IMR-90 (cell line): ENCODE results near the gene FCMR. TPM values are rescaled to one million over a fixed set of nuclear protein-coding genes. Genes with fewer than 3 reads are reported as not detected.

Experiments
- ATAC-seq: fragments of 200-7000 bp; cut with Tn5 transposase; 2 replicates; pipeline ENCODE4 v1.9.1; 2020; ENCODE audit warnings: low read depth, mild to moderate bottlenecking, moderate library complexity
- BruUV-seq: library from RNA; stranded (reverse); fragments of 400-500 nt; replicated peaks from 2 replicates; lab custom pipeline; 2021; lab: Mats Ljungman, UMichigan
- CTCF ChIA-PET: fragments of 300-600 bp; formaldehyde crosslinking; extraction: SDS; loops from one replicate; lab custom pipeline; 2021; ENCODE audit warnings: antibody characterized with exemption; lab: Yijun Ruan, JAX
- POLR2A ChIA-PET: fragments of 300-600 bp; sonication (Branson Sonifier 250); formaldehyde crosslinking; loops from one replicate; lab custom pipeline; 2022; ENCODE audit warnings: antibody characterized with exemption; ENCODE audit not compliant: unreplicated experiment; lab: Charles Lee
- DNase-seq: peaks from one replicate; pipeline ENCODE4 v3.0.0; 2013
- H2AFZ ChIP-seq: replicated peaks from 2 replicates; pipeline ENCODE3; 2013; ENCODE audit warnings: low read length, mild to moderate bottlenecking; ENCODE audit not compliant: poor library complexity
- H2AK5ac ChIP-seq: 2 replicates; pipeline ENCODE4 v1.6.1; 2013; ENCODE audit warnings: low read depth, low read length, inconsistent platforms
- H2AK9ac ChIP-seq: replicated peaks from 2 replicates; pipeline ENCODE3; 2013; ENCODE audit warnings: mild to moderate bottlenecking, low read depth, low read length, moderate library complexity; ENCODE audit not compliant: poor library complexity
- H2BK120ac ChIP-seq: 2 replicates; pipeline ENCODE4 v1.6.1; 2013; ENCODE audit warnings: low read depth, low read length, inconsistent platforms
- H2BK15ac ChIP-seq: 3 replicates; pipeline ENCODE4 v1.6.1; 2013; ENCODE audit warnings: low read depth, low read length, inconsistent platforms
- H2BK20ac ChIP-seq: 2 replicates; pipeline ENCODE4 v1.6.1; 2013; ENCODE audit warnings: low read depth, mild to moderate bottlenecking, inconsistent platforms, low read length, moderate library complexity
- H2BK5ac ChIP-seq: 2 replicates; pipeline ENCODE4 v1.6.1; 2013; ENCODE audit warnings: mild to moderate bottlenecking, low read depth, low read length, inconsistent platforms; ENCODE audit not compliant: poor library complexity, severe bottlenecking
- H3K14ac ChIP-seq: replicated peaks from 2 replicates; pipeline ENCODE4 v1.6.1; 2013; ENCODE audit warnings: low read depth, low read length, inconsistent platforms
- H3K18ac ChIP-seq: 2 replicates; pipeline ENCODE4 v1.6.1; 2013; ENCODE audit warnings: low read depth, low read length, control low read depth
- H3K23ac ChIP-seq: 2 replicates; pipeline ENCODE4 v1.6.1; 2013; ENCODE audit warnings: low read depth, low read length, inconsistent platforms
- H3K27ac ChIP-seq: 2 replicates; pipeline ENCODE4 v1.5.1; 2013; ENCODE audit warnings: mild to moderate bottlenecking, control low read depth, low read length; ENCODE audit not compliant: insufficient read depth
- H3K27me3 ChIP-seq: 2 replicates; pipeline ENCODE4 v1.6.1; 2013; ENCODE audit warnings: low read length; ENCODE audit not compliant: control insufficient read depth, insufficient read depth
- H3K36me3 ChIP-seq: 2 replicates; pipeline ENCODE4 v1.6.1; 2013; ENCODE audit warnings: low read length, mixed read lengths; ENCODE audit not compliant: control insufficient read depth, insufficient read depth
- H3K4ac ChIP-seq: 2 replicates; pipeline ENCODE4 v1.6.1; 2013; ENCODE audit warnings: low read depth, low read length, inconsistent platforms
- H3K4me1 ChIP-seq: 2 replicates; pipeline ENCODE4 v1.6.1; 2013; ENCODE audit warnings: low read length, mixed read lengths; ENCODE audit not compliant: control insufficient read depth, insufficient read depth
- H3K4me2 ChIP-seq: 2 replicates; pipeline ENCODE4 v1.6.1; 2013; ENCODE audit warnings: low read depth, mild to moderate bottlenecking, control low read depth, low read length, moderate library complexity
- H3K4me3 ChIP-seq: 2 replicates; pipeline ENCODE4 v1.5.1; 2013; ENCODE audit warnings: low read depth, mild to moderate bottlenecking, control low read depth, low read length, moderate library complexity; ENCODE audit not compliant: insufficient read depth
- H3K56ac ChIP-seq: 2 replicates; pipeline ENCODE4 v1.6.1; 2013; ENCODE audit warnings: low read length, inconsistent platforms; ENCODE audit not compliant: insufficient read depth; ENCODE audit errors: extremely low read depth
- H3K79me1 ChIP-seq, 2 experiments: 2 replicates each; pipeline ENCODE4 v1.6.1; 2013; ENCODE audit warnings: low read length in 2 of 2, inconsistent platforms in 1 of 2, low read depth in 1 of 2
- H3K9ac ChIP-seq: 2 replicates; pipeline ENCODE4 v1.6.1; 2013; ENCODE audit warnings: low read depth, low read length, control low read depth
- H3K9me1 ChIP-seq: 2 replicates; pipeline ENCODE4 v1.6.1; 2013; ENCODE audit warnings: low read length, inconsistent platforms; ENCODE audit not compliant: insufficient read depth
- H3K9me3 ChIP-seq: 2 replicates; pipeline ENCODE4 v1.6.1; 2013; ENCODE audit warnings: low read length; ENCODE audit not compliant: control insufficient read depth, insufficient read depth
- H4K20me1 ChIP-seq: 2 replicates; pipeline ENCODE4 v1.6.1; 2013; ENCODE audit warnings: low read length, inconsistent platforms; ENCODE audit not compliant: insufficient read depth
- H4K5ac ChIP-seq: 2 replicates; pipeline ENCODE4 v1.6.1; 2013; ENCODE audit warnings: mild to moderate bottlenecking, low read depth, low read length, control low read depth
- H4K8ac ChIP-seq, 2 experiments: 2 replicates each; pipeline ENCODE4 v1.6.1; 2013; ENCODE audit warnings: low read depth in 2 of 2, low read length in 2 of 2, control low read depth in 1 of 2, inconsistent platforms in 1 of 2
- H4K91ac ChIP-seq: 2 replicates; pipeline ENCODE4 v1.6.1; 2013; ENCODE audit warnings: low read depth, low read length, inconsistent platforms; ENCODE audit not compliant: insufficient read depth
- BHLHE40 ChIP-seq: fragments of 150-350 bp; IDR thresholded peaks from 2 replicates; pipeline ENCODE4 v1.6.1; 2016; ENCODE audit warnings: mild to moderate bottlenecking, low read depth, low read length
- CEBPB ChIP-seq: IDR thresholded peaks from 2 replicates; pipeline ENCODE4 v1.6.1; 2012; ENCODE audit warnings: low read depth, low read length, improper control_type of control experiment
- CHD1 ChIP-seq: IDR thresholded peaks from 2 replicates; pipeline ENCODE4 v1.6.1; 2012; ENCODE audit warnings: low read depth, low read length, improper control_type of control experiment
- CTCF ChIP-seq: conservative IDR thresholded peaks from 2 replicates; pipeline ENCODE4 v1.5.1; 2012; ENCODE audit warnings: mild to moderate bottlenecking, low read depth, low read length, improper control_type of control experiment
- FOS ChIP-seq: fragments of 150-350 bp; IDR thresholded peaks from 2 replicates; pipeline ENCODE4 v1.6.1; 2016; ENCODE audit warnings: low read depth, low read length
- MAFK ChIP-seq: IDR thresholded peaks from 2 replicates; pipeline ENCODE4 v1.6.1; 2012; ENCODE audit warnings: low read depth, low read length, improper control_type of control experiment
- MAZ ChIP-seq: IDR thresholded peaks from 2 replicates; pipeline ENCODE4 v1.6.1; 2012; ENCODE audit warnings: low read depth, mild to moderate bottlenecking, low read length, improper control_type of control experiment, moderate library complexity, borderline replicate concordance
- MXI1 ChIP-seq: IDR thresholded peaks from 2 replicates; pipeline ENCODE4 v1.6.1; 2012; ENCODE audit warnings: low read depth, mild to moderate bottlenecking, low read length, moderate library complexity, borderline replicate concordance
- NFE2L2 ChIP-seq: fragments of 150-350 bp; IDR thresholded peaks from 2 replicates; pipeline ENCODE4 v1.6.1; 2016; ENCODE audit warnings: low read depth, mild to moderate bottlenecking, low read length
- POLR2A ChIP-seq: IDR thresholded peaks from 2 replicates; pipeline ENCODE4 v1.6.1; 2012; ENCODE audit warnings: mild to moderate bottlenecking, low read depth, low read length
- RAD21 ChIP-seq: IDR thresholded peaks from 2 replicates; pipeline ENCODE4 v1.6.1; 2012; ENCODE audit warnings: low read length, improper control_type of control experiment
- RCOR1 ChIP-seq: IDR thresholded peaks from 2 replicates; pipeline ENCODE4 v1.6.1; 2012; ENCODE audit warnings: mild to moderate bottlenecking, low read length, improper control_type of control experiment; ENCODE audit not compliant: insufficient replicate concordance
- RFX5 ChIP-seq: IDR thresholded peaks from 2 replicates; pipeline ENCODE4 v1.8.0; 2012; ENCODE audit warnings: low read depth, mild to moderate bottlenecking, low read length, moderate library complexity
- SMC3 ChIP-seq: fragments of 150-350 bp; IDR thresholded peaks from 2 replicates; pipeline ENCODE4 v1.6.1; 2016; ENCODE audit warnings: low read depth, mild to moderate bottlenecking, antibody characterized with exemption, low read length, moderate library complexity
- USF2 ChIP-seq: fragments of 150-350 bp; IDR thresholded peaks from 2 replicates; pipeline ENCODE4 v1.6.1; 2017; ENCODE audit warnings: mild to moderate bottlenecking, antibody characterized with exemption, low read length, low read depth
- WGBS, 2 experiments: methylation state at CpG; one replicate each; pipeline versions ENCODE4 v1.1.5 to v1.1.7; 2013; ENCODE audit warnings: missing lambda C conversion rate in 2 of 2; ENCODE audit not compliant: insufficient read length in 1 of 2; ENCODE audit errors: extremely low coverage in 2 of 2; 5-methylcytosine and 5-hydroxymethylcytosine counted together
- dilution Hi-C: fragments of 300-500 bp; cut with HindIII; formaldehyde crosslinking; loops from one replicate; pipeline ENCODE4 v1.14.3; 2018; ENCODE audit warnings: low sequenced_read_pairs; ENCODE audit not compliant: unreplicated experiment
- in situ Hi-C: fragments of 300-500 bp; cut with MboI; formaldehyde crosslinking; loops from 3 replicates; pipeline ENCODE4 v1.14.3; 2019; ENCODE audit warnings: low sequenced_read_pairs, inconsistent platforms, mixed read lengths
- intact Hi-C: fragments of 100-400 bp; cut with micrococcal nuclease; formaldehyde crosslinking; loops from 2 replicates; pipeline ENCODE4 v1.10.0; 2022
- polyA plus RNA-seq, 3 experiments: library from polyadenylated mRNA; depleted of rRNA; stranded (reverse); fragments of >200 nt; gene quantifications; 2 replicates each; pipeline ENCODE4 v1.2.3, GENCODE V29; 2012; ENCODE audit warnings: low replicate concordance in 1 of 3
- total RNA-seq: library from RNA; depleted of rRNA; stranded (reverse); fragments of >200 nt; gene quantifications from 2 replicates; pipeline ENCODE4 v1.2.3, GENCODE V29; 2012
- TF ChIP-seq, protein P1 (sequence below): fragments of 150-350 bp; IDR thresholded peaks from 2 replicates; pipeline ENCODE4 v1.6.1; 2016; ENCODE audit warnings: low read depth, mild to moderate bottlenecking, low read length, moderate library complexity, borderline replicate concordance

The FCMR gene
- total and polyA plus RNA-seq, 2 of the 4 experiments (the other 2 are of a cell fraction), result 0.09 TPM; not detected in 1

GRCh38 chr1:206939841-206940587 lies 18.3 kb upstream of the FCMR start:
- Histone ChIP-seq H4K5ac (no peak overlapping the region), H2BK20ac (no peak overlapping the region), H3K4ac (no peak overlapping the region), H3K18ac (no peak overlapping the region), H2BK120ac (no peak overlapping the region), H3K27ac (no peak overlapping the region), H4K20me1 (no peaks in the 10 kb centered on the region), H2AK5ac (no peak overlapping the region), H4K91ac (no peak overlapping the region), H4K8ac (no peak overlapping the region), H3K27me3 (peaks cover 53% of the 10 kb centered on the region), H3K4me1 (no peaks in the 10 kb centered on the region), H2AK9ac (no peak overlapping the region), H3K14ac (no peak overlapping the region), H3K4me2 (no peak overlapping the region), H3K56ac (no peak overlapping the region), H3K9ac (no peak overlapping the region), H3K9me3 (no peaks in the 10 kb centered on the region), H3K9me1 (no peaks in the 10 kb centered on the region), H3K23ac (no peak overlapping the region), H3K36me3 (no peaks in the 10 kb centered on the region), H2BK15ac (no peak overlapping the region), H2BK5ac (no peak overlapping the region), H3K4me3 (no peak overlapping the region), H3K79me1 (no peaks in the 10 kb centered on the region), H2AFZ (no peak overlapping the region)
- TF ChIP-seq FOS, result no peak
- TF ChIP-seq MAFK, result no peak
- no peak for TF ChIP-seq SMC3
- TF ChIP-seq CEBPB, result no peak
- no peak for TF ChIP-seq CTCF
- TF ChIP-seq CHD1, result no peak
- no peak for TF ChIP-seq USF2
- TF ChIP-seq, protein P1, sequence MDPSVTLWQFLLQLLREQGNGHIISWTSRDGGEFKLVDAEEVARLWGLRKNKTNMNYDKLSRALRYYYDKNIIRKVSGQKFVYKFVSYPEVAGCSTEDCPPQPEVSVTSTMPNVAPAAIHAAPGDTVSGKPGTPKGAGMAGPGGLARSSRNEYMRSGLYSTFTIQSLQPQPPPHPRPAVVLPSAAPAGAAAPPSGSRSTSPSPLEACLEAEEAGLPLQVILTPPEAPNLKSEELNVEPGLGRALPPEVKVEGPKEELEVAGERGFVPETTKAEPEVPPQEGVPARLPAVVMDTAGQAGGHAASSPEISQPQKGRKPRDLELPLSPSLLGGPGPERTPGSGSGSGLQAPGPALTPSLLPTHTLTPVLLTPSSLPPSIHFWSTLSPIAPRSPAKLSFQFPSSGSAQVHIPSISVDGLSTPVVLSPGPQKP, result no peak
- no peak for TF ChIP-seq RCOR1
- no peak for TF ChIP-seq MXI1
- TF ChIP-seq BHLHE40, result no peak
- TF ChIP-seq MAZ, result no peak
- TF ChIP-seq NFE2L2, result no peak
- TF ChIP-seq RAD21, result no peak
- no peak for TF ChIP-seq RFX5
- no peak for TF ChIP-seq POLR2A
- ChIA-PET POLR2A (no interaction called here), CTCF (no interaction called here)
- in situ Hi-C loops, result no loop called here
- WGBS, 2 experiments, result 91% methylated on average over 7 of the region's 9 CpGs; no CpG with 5 or more reads in 1 of the 2 experiments
- intact Hi-C loops, result loop anchor here (5.0 kb wide), 1 partner anchor 137 kb away; no protein-coding TSS in a partner anchor
- ATAC-seq (no peak), DNase-seq (no peak)
- dilution Hi-C loops, result no loop called here
- BruUV-seq, result no TSS peak
